Measurements from ENCODE around the gene WDR70.

The WDR70 gene

GRCh38 chr5:37552770-37553719 lies 173.9 kb downstream of the WDR70 start:
- no peak overlapping the region for H3K27ac ChIP-seq
- H3K4me3 ChIP-seq, result no peak overlapping the region
- no peak for DNase-seq (ENCODE audit: low spot score)
- TF ChIP-seq, protein P1, sequence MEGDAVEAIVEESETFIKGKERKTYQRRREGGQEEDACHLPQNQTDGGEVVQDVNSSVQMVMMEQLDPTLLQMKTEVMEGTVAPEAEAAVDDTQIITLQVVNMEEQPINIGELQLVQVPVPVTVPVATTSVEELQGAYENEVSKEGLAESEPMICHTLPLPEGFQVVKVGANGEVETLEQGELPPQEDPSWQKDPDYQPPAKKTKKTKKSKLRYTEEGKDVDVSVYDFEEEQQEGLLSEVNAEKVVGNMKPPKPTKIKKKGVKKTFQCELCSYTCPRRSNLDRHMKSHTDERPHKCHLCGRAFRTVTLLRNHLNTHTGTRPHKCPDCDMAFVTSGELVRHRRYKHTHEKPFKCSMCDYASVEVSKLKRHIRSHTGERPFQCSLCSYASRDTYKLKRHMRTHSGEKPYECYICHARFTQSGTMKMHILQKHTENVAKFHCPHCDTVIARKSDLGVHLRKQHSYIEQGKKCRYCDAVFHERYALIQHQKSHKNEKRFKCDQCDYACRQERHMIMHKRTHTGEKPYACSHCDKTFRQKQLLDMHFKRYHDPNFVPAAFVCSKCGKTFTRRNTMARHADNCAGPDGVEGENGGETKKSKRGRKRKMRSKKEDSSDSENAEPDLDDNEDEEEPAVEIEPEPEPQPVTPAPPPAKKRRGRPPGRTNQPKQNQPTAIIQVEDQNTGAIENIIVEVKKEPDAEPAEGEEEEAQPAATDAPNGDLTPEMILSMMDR (IDR thresholded peaks at IDR 0.05), result no peak

DNA sequence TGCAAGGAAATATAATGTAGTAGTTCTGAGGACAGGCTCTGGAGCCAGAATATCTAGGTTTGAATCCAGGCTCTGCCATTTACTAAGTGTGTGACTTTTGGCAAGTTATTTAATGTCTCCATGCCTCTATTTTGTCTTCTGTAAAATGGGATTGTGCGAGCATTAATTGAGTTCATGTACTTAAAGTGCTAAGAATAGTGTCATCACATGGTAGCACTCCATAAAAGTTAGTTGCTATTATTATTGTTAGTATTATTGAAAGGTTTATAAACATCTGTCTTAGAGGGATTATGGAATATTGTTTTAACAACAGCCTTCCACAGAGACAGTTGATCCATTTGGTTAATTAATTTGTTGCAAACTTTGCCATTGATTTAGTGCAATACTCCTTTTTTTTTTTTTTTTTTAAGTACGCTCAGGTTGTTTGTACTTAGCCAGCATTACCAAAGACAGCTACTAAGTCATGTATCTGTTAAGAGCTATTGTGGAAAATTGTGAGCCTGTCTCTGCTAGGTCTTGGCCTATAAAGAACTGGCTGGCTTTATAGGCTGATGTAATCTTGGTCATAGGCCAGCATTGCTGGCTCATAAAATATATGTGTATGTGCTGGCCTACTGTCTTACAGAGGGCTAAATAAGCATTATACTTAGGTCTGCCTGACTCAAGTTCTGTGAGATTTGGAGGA lies 174.7 kb downstream of the WDR70 start:
- no peak for DNase-seq (ENCODE audit: low spot score)
- TF ChIP-seq, protein P1 (IDR thresholded peaks at IDR 0.05), result no peak
- no peak overlapping the region for H3K27ac ChIP-seq
- no peak overlapping the region for H3K4me3 ChIP-seq

- no peak overlapping the region for H3K4me3 ChIP-seq
- no peak overlapping the region for H3K27ac ChIP-seq
- TF ChIP-seq, protein P1 (IDR thresholded peaks at IDR 0.05), result no peak
- no peak for DNase-seq (ENCODE audit: low spot score)
Measured at GRCh38 chr5:37554405-37554739, 175.3 kb downstream of the WDR70 start.

DNA sequence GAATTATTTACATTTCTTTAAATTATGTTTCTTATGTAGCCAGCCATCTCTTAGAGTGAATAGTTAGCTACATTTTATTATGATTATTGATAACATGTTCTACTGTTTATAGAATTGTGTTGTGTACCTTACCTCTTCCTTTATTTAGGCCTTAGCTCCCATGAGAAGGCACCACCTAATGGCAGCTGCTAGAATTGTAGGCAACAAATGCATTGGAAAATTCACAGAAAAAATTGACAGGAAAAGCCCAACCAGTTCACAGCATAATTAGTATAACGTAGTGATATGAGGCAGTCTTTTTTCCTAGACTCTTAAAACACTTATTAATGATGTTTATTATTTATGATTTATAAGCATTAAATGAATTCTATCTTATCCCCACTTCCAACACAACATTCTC lies 175.8 kb downstream of the WDR70 start:
- DNase-seq (ENCODE audit: low spot score), result no peak
- H3K4me3 ChIP-seq, result no peak overlapping the region
- H3K27ac ChIP-seq, result no peak overlapping the region
- TF ChIP-seq, protein P1 (IDR thresholded peaks at IDR 0.05), result no peak

DNA sequence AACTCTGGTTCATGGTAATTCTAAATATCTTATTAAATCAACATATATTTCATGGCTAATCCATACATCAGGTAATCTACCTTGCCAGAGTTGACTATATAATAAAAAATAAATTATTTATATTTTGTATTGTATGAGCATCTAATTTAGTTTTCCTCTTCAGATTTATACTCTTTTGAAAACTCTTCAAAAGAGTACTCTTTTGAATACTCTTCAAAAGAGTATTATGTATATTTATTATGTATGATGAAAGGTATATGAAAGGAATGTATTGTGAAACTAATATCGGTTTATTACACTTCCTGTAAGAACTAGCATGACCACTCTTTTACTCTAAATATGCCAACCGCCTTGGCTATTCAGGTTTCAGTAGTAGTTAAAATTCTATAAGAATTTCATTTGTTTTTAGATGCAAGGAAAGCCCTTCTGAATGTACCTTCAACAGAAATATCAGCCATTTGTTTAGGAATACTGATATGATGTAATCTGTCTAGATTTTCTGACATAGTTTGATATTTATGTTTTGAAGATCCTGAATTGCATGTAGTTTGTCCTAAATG lies 178.7 kb downstream of the WDR70 start:
- TF ChIP-seq, protein P1 (IDR thresholded peaks at IDR 0.05), result no peak

DNA sequence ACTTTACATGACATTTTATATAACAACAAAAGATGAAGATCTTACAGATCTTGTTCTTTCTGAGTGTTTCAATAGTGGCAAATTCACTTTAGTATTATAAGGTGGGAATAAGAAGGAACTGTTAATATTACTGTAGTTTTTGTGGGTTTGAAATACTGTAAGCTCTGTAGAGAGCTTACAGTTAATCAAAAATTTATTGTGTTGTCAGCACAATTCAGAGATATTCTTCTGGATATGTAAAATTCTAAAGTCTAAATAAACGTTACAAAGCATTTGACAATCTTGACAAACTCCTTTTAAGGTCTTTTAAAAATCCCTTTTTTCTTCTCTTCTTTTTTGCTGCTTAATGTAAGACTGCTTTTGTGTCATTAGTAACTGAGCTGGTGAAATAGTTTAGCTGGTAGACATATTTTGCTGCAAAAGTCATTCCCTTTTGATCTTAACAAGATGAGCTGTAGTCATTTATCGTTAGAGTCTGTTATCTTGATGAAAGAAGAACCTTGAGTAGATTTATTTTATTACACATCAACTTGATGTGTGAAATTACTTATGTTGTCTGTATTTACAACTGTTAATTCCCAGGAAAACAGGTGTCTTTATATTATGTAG lies 186.0 kb downstream of the WDR70 start:
- Histone ChIP-seq H3K4me3 (no peak overlapping the region), H3K27ac (no peak overlapping the region)
- TF ChIP-seq, protein P1 (IDR thresholded peaks at IDR 0.05), result no peak
- DNase-seq (ENCODE audit: low spot score), result no peak

More for the DNA sequence above, 178.7 kb downstream of the WDR70 start:
- Histone ChIP-seq H3K4me3 (no peak overlapping the region), H3K27ac (no peak overlapping the region)
- no peak for DNase-seq (ENCODE audit: low spot score)

All from coronary artery (tissue), 2 donors.